Fibroblast of lung (primary cell): ENCODE data around the gene NRXN2. TPM values are rescaled to one million over a fixed set of nuclear protein-coding genes. Genes with fewer than 3 reads are reported as not detected.
"Not testable (repeated sequence)": the region's sequence is repeated elsewhere in the genome, so short reads cannot be mapped to it uniquely, and the experiment has no call there.

Source experiments
- DNase-seq, 2 donors: peaks; one replicate each; pipeline versions ENCODE4 v3.0.0 to v3.0.0-alpha.2; 2010; ENCODE audit warnings: low read depth in 2 of 2
- H2AFZ ChIP-seq: 2 replicates; pipeline ENCODE4 v1.5.1; 2012; ENCODE audit warnings: low read length, control low read depth, inconsistent platforms
- H3K27ac ChIP-seq: 2 replicates; pipeline ENCODE4 v1.5.1; 2011; ENCODE audit warnings: low read length, control low read depth; ENCODE audit not compliant: insufficient read depth
- H3K27me3 ChIP-seq: 2 replicates; pipeline ENCODE4 v1.5.1; 2011; ENCODE audit warnings: mild to moderate bottlenecking, low read length; ENCODE audit not compliant: control insufficient read depth, insufficient read depth
- H3K36me3 ChIP-seq: 2 replicates; pipeline ENCODE4 v1.5.1; 2011; ENCODE audit warnings: low read length; ENCODE audit not compliant: control insufficient read depth, insufficient read depth
- H3K4me1 ChIP-seq: 2 replicates; pipeline ENCODE4 v1.5.1; 2011; ENCODE audit warnings: low read length; ENCODE audit not compliant: control insufficient read depth, insufficient read depth; ENCODE audit errors: extremely low read depth
- H3K4me2 ChIP-seq: 2 replicates; pipeline ENCODE4 v1.5.1; 2011; ENCODE audit warnings: low read length, control low read depth; ENCODE audit not compliant: insufficient read depth; ENCODE audit errors: extremely low read depth
- H3K4me3 ChIP-seq, 4 experiments: fragments of 200-600 bp in 1 of 4; sonication (generic) in 1 of 4; replicated peaks in 1 of 4; 2 replicates each; pipeline ENCODE4 v1.5.1; 2011 to 2016; ENCODE audit warnings: low read length in 4 of 4, low read depth in 3 of 4, mild to moderate bottlenecking in 3 of 4, control low read depth in 2 of 4, inconsistent platforms in 1 of 4, mixed read lengths in 1 of 4; ENCODE audit not compliant: insufficient read depth in 1 of 4; ENCODE audit errors: control extremely low read depth in 1 of 4
- H3K79me2 ChIP-seq: 2 replicates; pipeline ENCODE4 v1.5.1; 2012; ENCODE audit warnings: mild to moderate bottlenecking, low read length, inconsistent platforms; ENCODE audit not compliant: control insufficient read depth, insufficient read depth
- H3K9ac ChIP-seq: 2 replicates; pipeline ENCODE4 v1.5.1; 2011; ENCODE audit warnings: mild to moderate bottlenecking, low read length, control low read depth; ENCODE audit not compliant: insufficient read depth
- H3K9me3 ChIP-seq: 2 replicates; pipeline ENCODE4 v1.5.1; 2012; ENCODE audit warnings: low read depth, low read length; ENCODE audit not compliant: control insufficient read depth, insufficient read depth
- H4K20me1 ChIP-seq: 2 replicates; pipeline ENCODE4 v1.5.1; 2011; ENCODE audit warnings: low read length; ENCODE audit not compliant: control insufficient read depth, insufficient read depth; ENCODE audit errors: extremely low read depth
- EZH2 ChIP-seq: IDR thresholded peaks from 2 replicates; pipeline ENCODE4 v1.5.1; 2012; ENCODE audit warnings: low read length, control low read depth, mild to moderate bottlenecking; ENCODE audit errors: missing control alignments
- polyA plus RNA-seq, 2 donors: library from polyadenylated mRNA; depleted of rRNA in 1 of 2; stranded (reverse) in 1 of 2; unstranded in 1 of 2; fragments of >200 nt; gene quantifications; 2 replicates each; pipeline ENCODE4 v1.2.1, GENCODE V29; 2011 to 2012; ENCODE audit warnings: missing spikeins in 1 of 2
- total RNA-seq: library from RNA; depleted of rRNA; stranded (reverse); fragments of >200 nt; gene quantifications from 2 replicates; pipeline ENCODE4 v1.2.1, GENCODE V29; 2014
- TF ChIP-seq, protein P1 (sequence below), 2 donors: IDR thresholded peaks in 1 of 2; conservative IDR thresholded peaks in 1 of 2; 1 replicate in 1 of 2; 2 replicates in 1 of 2; pipeline ENCODE4 v1.5.1; 2011 to 2012; ENCODE audit warnings: low read length in 2 of 2, control low read depth in 1 of 2, inconsistent platforms in 1 of 2, low read depth in 1 of 2, mild to moderate bottlenecking in 1 of 2

The NRXN2 gene
- total and polyA plus RNA-seq, 2 donors (not counting 1 experiment from before 2014, with no cell fraction given) = under 0.01 to 0.75 TPM

DNA sequence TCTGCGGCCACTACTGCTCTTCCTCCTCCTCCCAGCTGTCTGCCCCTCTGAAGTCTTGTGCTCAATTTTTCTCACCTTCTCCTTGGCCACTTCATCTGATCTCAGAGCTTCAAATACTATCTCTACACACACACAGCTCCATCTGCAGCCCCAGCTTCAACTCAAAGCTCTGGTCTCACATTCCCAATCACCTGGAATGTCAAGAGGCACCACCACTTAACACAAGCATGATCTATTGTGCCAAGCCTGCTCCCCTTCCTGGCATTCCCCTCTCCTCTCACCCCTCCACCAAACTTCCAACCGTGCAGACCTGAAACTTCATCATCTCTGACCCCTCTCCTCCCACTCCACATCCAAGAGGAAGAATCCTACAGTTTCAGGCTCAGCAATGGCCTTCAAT lies 17.5 kb downstream of the NRXN2 start:
- Histone ChIP-seq H3K9ac (no peak overlapping the region), H3K36me3 (no peaks in the 10 kb centered on the region), H3K27ac (no peak overlapping the region), H3K4me3 (no peak overlapping the region), H3K4me1 (no peaks in the 10 kb centered on the region), H3K9me3 (no peaks in the 10 kb centered on the region), H3K79me2 (no peaks in the 10 kb centered on the region), H4K20me1 (no peaks in the 10 kb centered on the region), H3K27me3 (peaks cover 19% of the 10 kb centered on the region), H3K4me2 (no peak overlapping the region), H2AFZ (no peak overlapping the region)
- TF ChIP-seq, protein P1, sequence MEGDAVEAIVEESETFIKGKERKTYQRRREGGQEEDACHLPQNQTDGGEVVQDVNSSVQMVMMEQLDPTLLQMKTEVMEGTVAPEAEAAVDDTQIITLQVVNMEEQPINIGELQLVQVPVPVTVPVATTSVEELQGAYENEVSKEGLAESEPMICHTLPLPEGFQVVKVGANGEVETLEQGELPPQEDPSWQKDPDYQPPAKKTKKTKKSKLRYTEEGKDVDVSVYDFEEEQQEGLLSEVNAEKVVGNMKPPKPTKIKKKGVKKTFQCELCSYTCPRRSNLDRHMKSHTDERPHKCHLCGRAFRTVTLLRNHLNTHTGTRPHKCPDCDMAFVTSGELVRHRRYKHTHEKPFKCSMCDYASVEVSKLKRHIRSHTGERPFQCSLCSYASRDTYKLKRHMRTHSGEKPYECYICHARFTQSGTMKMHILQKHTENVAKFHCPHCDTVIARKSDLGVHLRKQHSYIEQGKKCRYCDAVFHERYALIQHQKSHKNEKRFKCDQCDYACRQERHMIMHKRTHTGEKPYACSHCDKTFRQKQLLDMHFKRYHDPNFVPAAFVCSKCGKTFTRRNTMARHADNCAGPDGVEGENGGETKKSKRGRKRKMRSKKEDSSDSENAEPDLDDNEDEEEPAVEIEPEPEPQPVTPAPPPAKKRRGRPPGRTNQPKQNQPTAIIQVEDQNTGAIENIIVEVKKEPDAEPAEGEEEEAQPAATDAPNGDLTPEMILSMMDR (conservative IDR thresholded peaks at IDR 0.05 in 1 of 2, IDR thresholded peaks at IDR 0.05 in 1 of 2; ENCODE audit: low read depth in 1 of 2, low read length in 2 of 2) = no peak
- TF ChIP-seq EZH2 = no peak
- DNase-seq = no peak

DNA sequence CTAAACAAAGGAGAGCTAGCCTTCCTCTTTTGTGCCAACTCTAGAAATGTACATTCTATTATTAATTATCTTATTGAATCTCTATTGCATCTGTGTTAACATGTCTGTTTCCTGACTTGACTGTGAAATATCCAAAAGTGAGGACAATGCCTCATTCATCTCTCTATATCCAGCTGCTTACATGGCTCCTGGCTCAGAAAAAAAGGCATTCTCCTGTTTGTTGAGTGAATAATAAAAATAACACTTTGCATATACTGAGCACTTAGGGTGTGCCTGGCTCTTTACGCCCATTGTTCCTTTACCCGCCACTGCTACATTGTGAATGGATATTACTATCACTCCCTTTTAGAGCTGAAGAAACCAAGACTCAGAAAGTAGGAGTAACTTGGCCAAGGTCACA lies 19.9 kb downstream of the NRXN2 start:
- H3K79me2 ChIP-seq = no peaks in the 10 kb centered on the region

DNA sequence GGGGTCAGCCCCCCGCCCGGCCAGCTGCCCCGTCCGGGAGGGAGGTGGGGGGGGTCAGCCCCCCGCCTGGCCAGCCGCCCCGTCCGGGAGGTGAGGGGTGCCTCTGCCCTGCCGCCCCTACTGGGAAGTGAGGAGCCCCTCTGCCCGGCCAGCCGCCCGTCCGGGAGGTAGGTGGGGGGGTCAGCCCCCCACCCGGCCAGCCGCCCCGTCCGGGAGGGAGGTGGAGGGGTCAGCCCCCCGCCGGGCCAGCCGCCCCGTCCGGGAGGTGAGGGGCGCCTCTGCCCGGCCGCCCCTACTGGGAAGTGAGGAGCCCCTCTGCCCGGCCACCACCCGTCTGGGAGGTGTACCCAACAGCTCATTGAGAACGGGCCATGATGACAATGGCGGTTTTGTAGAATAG lies 21.0 kb downstream of the NRXN2 start:
- H3K4me1 ChIP-seq, H2AFZ ChIP-seq, H3K27ac ChIP-seq, DNase-seq, H3K4me3 ChIP-seq, H4K20me1 ChIP-seq, H3K36me3 ChIP-seq, H3K4me2 ChIP-seq, H3K9me3 ChIP-seq, H3K9ac ChIP-seq, H3K79me2 ChIP-seq: not testable (repeated sequence)
- H3K27me3 ChIP-seq = peaks cover 34% of the 10 kb centered on the region

More for the DNA sequence above, 19.9 kb downstream of the NRXN2 start:
- H4K20me1 ChIP-seq = no peaks in the 10 kb centered on the region
- no peak overlapping the region for H3K4me2 ChIP-seq
- no peak overlapping the region for H3K9ac ChIP-seq
- no peak for DNase-seq
- H3K27ac ChIP-seq = no peak overlapping the region
- H3K4me1 ChIP-seq = no peaks in the 10 kb centered on the region
- H3K9me3 ChIP-seq = no peaks in the 10 kb centered on the region
- no peaks in the 10 kb centered on the region for H3K36me3 ChIP-seq
- H2AFZ ChIP-seq = no peak overlapping the region
- TF ChIP-seq, protein P1 (conservative IDR thresholded peaks at IDR 0.05 in 1 of 2, IDR thresholded peaks at IDR 0.05 in 1 of 2; ENCODE audit: low read depth in 1 of 2, low read length in 2 of 2) = no peak
- no peak for TF ChIP-seq EZH2
- H3K4me3 ChIP-seq = no peak overlapping the region
- peaks cover 31% of the 10 kb centered on the region for H3K27me3 ChIP-seq
